K562 (cell line): ENCODE data around the gene TMTC2. TPM values are rescaled to one million over a fixed set of nuclear protein-coding genes. Genes with fewer than 3 reads are reported as not detected.

Experiments used
- ATAC-seq: fragments of 200-7000 bp; cut with Tn5 transposase; 3 replicates; pipeline ENCODE4 v1.9.1; 2020; ENCODE audit warnings: moderate library complexity
- BruUV-seq: library from RNA; stranded (reverse); fragments of 400-500 nt; replicated peaks from 2 replicates; lab custom pipeline; 2021; lab: Mats Ljungman, UMichigan
- CTCF ChIA-PET: fragments of 300-600 bp; formaldehyde crosslinking; extraction: SDS; loops from one replicate; lab custom pipeline; 2021; ENCODE audit warnings: low intra/inter-chr PET ratio; lab: Yijun Ruan, JAX
- POLR2A ChIA-PET: fragments of 300-600, 350-650 bp; sonication (Branson Sonifier 250); formaldehyde crosslinking; extraction: SDS; loops from one replicate; lab custom pipeline; 2021; ENCODE audit warnings: antibody characterized with exemption, inconsistent platforms; lab: Yijun Ruan, JAX
- DNase-seq, 4 experiments: peaks; one replicate each; pipeline versions ENCODE4 v3.0.0 to v3.0.0-alpha.2; 2011 to 2018; ENCODE audit warnings: low spot score in 3 of 4, mixed read lengths in 3 of 4; ENCODE audit errors: extremely low read depth in 1 of 4
- FAIRE-seq: peaks from 2 replicates; lab custom pipeline; 2011; peaks lifted over from hg19 to GRCh38; lab: Jason Lieb, UNC
- H2AFZ ChIP-seq: 2 replicates; pipeline ENCODE4 v1.6.0; 2011; ENCODE audit warnings: low read depth, low read length, control low read depth, inconsistent platforms
- H3K27ac ChIP-seq: fragments of 200-600 bp; 3 replicates; pipeline ENCODE4 v1.8.0; 2011; ENCODE audit warnings: low read depth, mild to moderate bottlenecking, control low read depth, inconsistent platforms, low read length, moderate library complexity, mixed read lengths; ENCODE audit errors: extremely low read depth
- H3K27me3 ChIP-seq, 2 experiments: fragments of 300-600 bp in 1 of 2; 2 replicates in 1 of 2; 3 replicates in 1 of 2; pipeline versions ENCODE4 v1.6.0 to v1.8.0; 2011; ENCODE audit warnings: inconsistent platforms in 2 of 2, low read length in 2 of 2, mild to moderate bottlenecking in 1 of 2, mixed read lengths in 1 of 2, moderate library complexity in 1 of 2; ENCODE audit not compliant: control insufficient read depth in 2 of 2, insufficient read depth in 2 of 2
- H3K36me3 ChIP-seq: fragments of 300-600 bp; 3 replicates; pipeline ENCODE4 v1.8.0; 2011; ENCODE audit warnings: mild to moderate bottlenecking, low read length, inconsistent platforms; ENCODE audit not compliant: control insufficient read depth, insufficient read depth
- H3K4me1 ChIP-seq, 2 experiments: fragments of 200-600 bp in 1 of 2; replicated peaks in 1 of 2; 2 replicates in 1 of 2; 3 replicates in 1 of 2; pipeline versions ENCODE4 v1.5.1 to v1.8.0; 2011; ENCODE audit warnings: inconsistent platforms in 2 of 2, low read length in 2 of 2, mild to moderate bottlenecking in 1 of 2, mixed read lengths in 1 of 2, moderate library complexity in 1 of 2; ENCODE audit not compliant: control insufficient read depth in 2 of 2, insufficient read depth in 2 of 2
- H3K4me2 ChIP-seq: 2 replicates; pipeline ENCODE4 v1.6.1; 2011; ENCODE audit warnings: low read length, control low read depth, inconsistent platforms, mixed read lengths; ENCODE audit not compliant: insufficient read depth
- H3K4me3 ChIP-seq: fragments of 200-600 bp; sonication (generic), shearing (Covaris generic); 2 replicates; pipeline ENCODE4 v1.5.1; 2016; ENCODE audit warnings: control low read depth, inconsistent platforms
- H3K79me2 ChIP-seq: fragments of 200-600 bp; 3 replicates; pipeline ENCODE4 v1.8.0; 2011; ENCODE audit warnings: low read length, inconsistent platforms; ENCODE audit not compliant: control insufficient read depth, insufficient read depth
- H3K9ac ChIP-seq, 2 experiments: 2 replicates each; pipeline versions ENCODE4 v1.6.0 to v1.6.1; 2011; ENCODE audit warnings: low read depth in 2 of 2, low read length in 2 of 2, control low read depth in 1 of 2, inconsistent platforms in 1 of 2, mild to moderate bottlenecking in 1 of 2, mixed read lengths in 1 of 2; ENCODE audit not compliant: insufficient read depth in 1 of 2
- H3K9me1 ChIP-seq: one replicate; pipeline ENCODE4 v1.6.0; 2011; ENCODE audit warnings: inconsistent platforms, mild to moderate bottlenecking, low read length, moderate library complexity; ENCODE audit not compliant: control insufficient read depth, insufficient read depth
- H3K9me3 ChIP-seq: replicated peaks from 2 replicates; pipeline ENCODE4 v1.5.1; 2011; ENCODE audit warnings: low read depth, low read length, inconsistent platforms; ENCODE audit not compliant: control insufficient read depth, insufficient read depth
- H4K20me1 ChIP-seq: replicated peaks from 2 replicates; pipeline ENCODE4 v1.6.1; 2011; ENCODE audit warnings: low read length, inconsistent platforms, mixed read lengths; ENCODE audit not compliant: control insufficient read depth, insufficient read depth
- CEBPG ChIP-seq, 3 experiments: fragments of 200-800 bp in 1 of 3; sonication (Bioruptor generic) in 1 of 3; sonication (generic) in 1 of 3; formaldehyde crosslinking in 1 of 3; IDR thresholded peaks in 2 of 3; conservative IDR thresholded peaks in 1 of 3; 2 replicates each; pipeline versions ENCODE4 v1.6.1 to v1.8.0; 2016 to 2022; ENCODE audit warnings: missing compliant biosample characterization in 2 of 3, missing genetic modification characterization in 2 of 3, mild to moderate bottlenecking in 1 of 3, missing genetic modification reagents in 1 of 3
- ETV1 ChIP-seq: fragments of 450-650 bp; conservative IDR thresholded peaks from 2 replicates; pipeline ENCODE4 v1.6.1; 2016; ENCODE audit warnings: missing genetic modification characterization, control low read depth, low read depth, missing compliant biosample characterization
- ETV6 ChIP-seq, 3 experiments: fragments of 150-350 bp in 1 of 3; sonication (generic) in 1 of 3; formaldehyde crosslinking in 1 of 3; IDR thresholded peaks; 2 replicates each; pipeline versions ENCODE4 v1.6.1 to v1.8.0; 2014 to 2022; ENCODE audit warnings: borderline replicate concordance in 2 of 3, low read depth in 2 of 3, antibody characterized with exemption in 1 of 3, low read length in 1 of 3, mild to moderate bottlenecking in 1 of 3, missing genetic modification reagents in 1 of 3
- FOXJ2 ChIP-seq: fragments of 200-800 bp; sonication (Bioruptor generic); IDR thresholded peaks from 2 replicates; pipeline ENCODE4 v1.6.1; 2016; ENCODE audit warnings: missing genetic modification characterization, missing compliant biosample characterization
- FOXK1 ChIP-seq: sonication (generic); formaldehyde crosslinking; IDR thresholded peaks from 2 replicates; pipeline ENCODE4 v1.8.0; 2022; ENCODE audit warnings: missing genetic modification reagents, mild to moderate bottlenecking, borderline replicate concordance
- NFIX ChIP-seq: fragments of 250-450 bp; sonication (Bioruptor Pico); IDR thresholded peaks from 2 replicates; pipeline ENCODE4 v1.4.0; 2020; ENCODE audit warnings: low read depth, mild to moderate bottlenecking, moderate library complexity
- PHF20 ChIP-seq: fragments of 450-650 bp; IDR thresholded peaks from 2 replicates; pipeline ENCODE4 v1.6.1; 2018; ENCODE audit not compliant: partially characterized antibody
- SRSF9 ChIP-seq: fragments of 200-400 bp; formaldehyde crosslinking; IDR thresholded peaks from 2 replicates; pipeline ENCODE4 v1.6.1; 2017; ENCODE audit warnings: low read depth, low read length, borderline replicate concordance
- TAF9B ChIP-seq: fragments of 450-650 bp; IDR thresholded peaks from 2 replicates; pipeline ENCODE4 v1.6.1; 2018; ENCODE audit warnings: mild to moderate bottlenecking; ENCODE audit not compliant: partially characterized antibody
- U2AF2 ChIP-seq: fragments of 200-400 bp; formaldehyde crosslinking; optimal IDR thresholded peaks from 2 replicates; pipeline ENCODE3; 2017; ENCODE audit warnings: low read depth, mild to moderate bottlenecking, low read length
- ZFP36 ChIP-seq: fragments of 150-350 bp; IDR thresholded peaks from 2 replicates; pipeline ENCODE4 v1.6.1; 2018; ENCODE audit warnings: low read length, low read depth; ENCODE audit not compliant: partially characterized antibody
- ZNF57 ChIP-seq: fragments of 450-650 bp; formaldehyde crosslinking; IDR thresholded peaks from 2 replicates; pipeline ENCODE4 v1.4.0; 2020; ENCODE audit warnings: mild to moderate bottlenecking, moderate library complexity
- WGBS: fragments of 100-300 bp; shearing (Covaris generic); methylation state at CpG from one replicate; pipeline ENCODE4 v1.1.6; 2016; ENCODE audit warnings: low coverage, mixed read lengths; ENCODE audit not compliant: insufficient coverage; ENCODE audit errors: missing lambda C conversion rate; 5-methylcytosine and 5-hydroxymethylcytosine counted together
- in situ Hi-C: fragments of 300-500 bp; cut with MboI; formaldehyde crosslinking; loops from 4 replicates; pipeline ENCODE4 v1.15.0; 2018; ENCODE audit warnings: inconsistent platforms, mixed read lengths
- intact Hi-C: fragments of 100-400 bp; cut with micrococcal nuclease; formaldehyde crosslinking; loops from 2 replicates; pipeline ENCODE4 v1.14.2; 2022
- polyA plus RNA-seq, 8 experiments: library from polyadenylated mRNA; depleted of rRNA in 4 of 8; stranded (reverse) in 5 of 8; unstranded in 3 of 8; fragments of >200 nt; fragmentation: Nextera tagmentation in 2 of 8; fragmentation: Illumina TruSeq in 1 of 8; extraction: Ambion mirVana in 2 of 8; extraction: Trizol in 1 of 8; gene quantifications; 2 replicates each; pipeline versions ENCODE4 v1.2.1 to v1.2.3, GENCODE V29; 2011 to 2014; ENCODE audit warnings: inconsistent platforms in 1 of 8, missing spikeins in 1 of 8
- total RNA-seq, 7 experiments: library from RNA; depleted of rRNA in 6 of 7; stranded (reverse); fragments of >200 nt in 6 of 7; fragmentation: Illumina TruSeq in 2 of 7; extraction: Trizol in 2 of 7; gene quantifications; 2 replicates each; pipeline versions ENCODE4 v1.2.1 to v1.2.3, GENCODE V29; 2011 to 2021; ENCODE audit warnings: low replicate concordance in 1 of 7
- TF ChIP-seq, protein P1 (sequence below): sonication (generic); formaldehyde crosslinking; IDR thresholded peaks from 2 replicates; pipeline ENCODE4 v1.8.1; 2023; ENCODE audit warnings: mild to moderate bottlenecking, missing genetic modification reagents
- TF ChIP-seq, protein P2 (sequence below): fragments of 450-650 bp; formaldehyde crosslinking; IDR thresholded peaks from 2 replicates; pipeline ENCODE4 v1.4.0; 2020; ENCODE audit warnings: mild to moderate bottlenecking, moderate library complexity
- TF ChIP-seq, protein P3 (sequence below), 3 experiments: fragments of 200-800 bp in 1 of 3; sonication (Bioruptor generic) in 1 of 3; sonication (generic) in 1 of 3; formaldehyde crosslinking in 1 of 3; IDR thresholded peaks; 2 replicates each; pipeline versions ENCODE4 v1.6.1 to v1.8.0; 2016 to 2022; ENCODE audit warnings: mild to moderate bottlenecking in 2 of 3, missing compliant biosample characterization in 2 of 3, missing genetic modification characterization in 2 of 3, missing genetic modification reagents in 1 of 3

Gene TMTC2
- total and polyA plus RNA-seq, 9 of the 15 experiments (the other 6 are each of a cell fraction or from before 2014, with no cell fraction given), result 0.29 to 1.1 (median 0.55) TPM

DNA sequence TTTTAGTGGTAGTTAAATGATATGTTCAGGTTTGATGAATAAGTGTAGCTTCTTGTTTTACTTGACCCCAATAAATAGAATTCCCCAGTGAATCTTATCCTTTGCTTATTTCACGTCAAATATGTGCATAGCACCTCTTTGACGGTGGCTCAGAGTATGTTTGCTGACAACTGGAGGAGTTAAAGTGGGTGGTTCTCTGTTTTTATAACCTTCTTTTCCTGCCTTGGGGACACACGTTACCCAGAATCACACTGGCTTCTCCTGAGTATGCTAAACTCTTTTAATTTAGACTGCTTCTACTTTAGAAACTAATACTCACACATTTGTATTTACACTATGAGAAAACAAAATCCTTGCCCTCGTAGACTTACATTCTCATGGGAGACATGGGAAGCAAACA lies 62.3 kb downstream of the TMTC2 start:
- Histone ChIP-seq H3K9me3 (no peaks in the 10 kb centered on the region), H3K4me1 (no peaks in the 10 kb centered on the region), H3K27ac (no peak overlapping the region), H3K9me1 (no peaks in the 10 kb centered on the region), H3K36me3 (no peaks in the 10 kb centered on the region), H2AFZ (no peak overlapping the region), H3K9ac (no peak overlapping the region), H3K4me2 (no peak overlapping the region), H3K4me3 (no peak overlapping the region), H3K79me2 (no peaks in the 10 kb centered on the region), H4K20me1 (no peaks in the 10 kb centered on the region), H3K27me3 (no peaks in the 10 kb centered on the region)
- DNase-seq (no peak), ATAC-seq (no peak), FAIRE-seq (no peak)
- WGBS, result 1% methylated on average over 4 of the region's 4 CpGs
- intact Hi-C loops (no loop called here), in situ Hi-C loops (no loop called here)
- CTCF ChIA-PET, result no interaction called here
- BruUV-seq, result no TSS peak
- POLR2A ChIA-PET, result no interaction called here
- no peak for TF ChIP-seq ETV6 (IDR thresholded peaks at IDR 0.05; ENCODE audit: borderline replicate concordance in 1 of 2, low read depth in 2 of 2, low read length in 1 of 2)
- no peak for TF ChIP-seq ETV6 (CRISPR knock-in tag; IDR thresholded peaks at IDR 0.05; ENCODE audit: borderline replicate concordance)
- no peak for TF ChIP-seq FOXK1 (CRISPR knock-in tag)
- TF ChIP-seq, protein P1, sequence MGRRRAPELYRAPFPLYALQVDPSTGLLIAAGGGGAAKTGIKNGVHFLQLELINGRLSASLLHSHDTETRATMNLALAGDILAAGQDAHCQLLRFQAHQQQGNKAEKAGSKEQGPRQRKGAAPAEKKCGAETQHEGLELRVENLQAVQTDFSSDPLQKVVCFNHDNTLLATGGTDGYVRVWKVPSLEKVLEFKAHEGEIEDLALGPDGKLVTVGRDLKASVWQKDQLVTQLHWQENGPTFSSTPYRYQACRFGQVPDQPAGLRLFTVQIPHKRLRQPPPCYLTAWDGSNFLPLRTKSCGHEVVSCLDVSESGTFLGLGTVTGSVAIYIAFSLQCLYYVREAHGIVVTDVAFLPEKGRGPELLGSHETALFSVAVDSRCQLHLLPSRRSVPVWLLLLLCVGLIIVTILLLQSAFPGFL (CRISPR knock-in tag), result no peak
- TF ChIP-seq, protein P2, sequence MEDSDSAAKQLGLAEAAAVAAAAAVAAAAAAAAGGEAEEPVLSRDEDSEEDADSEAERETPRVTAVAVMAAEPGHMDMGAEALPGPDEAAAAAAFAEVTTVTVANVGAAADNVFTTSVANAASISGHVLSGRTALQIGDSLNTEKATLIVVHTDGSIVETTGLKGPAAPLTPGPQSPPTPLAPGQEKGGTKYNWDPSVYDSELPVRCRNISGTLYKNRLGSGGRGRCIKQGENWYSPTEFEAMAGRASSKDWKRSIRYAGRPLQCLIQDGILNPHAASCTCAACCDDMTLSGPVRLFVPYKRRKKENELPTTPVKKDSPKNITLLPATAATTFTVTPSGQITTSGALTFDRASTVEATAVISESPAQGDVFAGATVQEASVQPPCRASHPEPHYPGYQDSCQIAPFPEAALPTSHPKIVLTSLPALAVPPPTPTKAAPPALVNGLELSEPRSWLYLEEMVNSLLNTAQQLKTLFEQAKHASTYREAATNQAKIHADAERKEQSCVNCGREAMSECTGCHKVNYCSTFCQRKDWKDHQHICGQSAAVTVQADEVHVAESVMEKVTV, result no peak
- TF ChIP-seq, protein P3, sequence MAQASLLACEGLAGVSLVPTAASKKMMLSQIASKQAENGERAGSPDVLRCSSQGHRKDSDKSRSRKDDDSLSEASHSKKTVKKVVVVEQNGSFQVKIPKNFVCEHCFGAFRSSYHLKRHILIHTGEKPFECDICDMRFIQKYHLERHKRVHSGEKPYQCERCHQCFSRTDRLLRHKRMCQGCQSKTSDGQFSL (CRISPR knock-in tag; IDR thresholded peaks at IDR 0.05), result no peak
- TF ChIP-seq, protein P3 (tag; IDR thresholded peaks at IDR 0.05), result no peak
- no peak for TF ChIP-seq ZFP36
- TF ChIP-seq NFIX (CRISPR knock-in tag), result no peak
- TF ChIP-seq CEBPG (CRISPR knock-in tag; IDR thresholded peaks at IDR 0.05), result no peak
- no peak for TF ChIP-seq CEBPG (tag; conservative IDR thresholded peaks at IDR 0.05 in 1 of 2, IDR thresholded peaks at IDR 0.05 in 1 of 2)
- no peak for TF ChIP-seq U2AF2
- no peak for TF ChIP-seq TAF9B
- no peak for TF ChIP-seq SRSF9
- TF ChIP-seq FOXJ2 (tag), result no peak
- no peak for TF ChIP-seq PHF20
- TF ChIP-seq ETV1 (tag), result no peak
- no peak for TF ChIP-seq ZNF57 (CRISPR knock-in tag)
